GM13976 (cell line): ENCODE data around the gene SHISAL1.
"Not testable (repeated sequence)": the region's sequence is repeated elsewhere in the genome, so short reads cannot be mapped to it uniquely, and the experiment has no call there.

Experiments used
- DNase-seq: peaks from one replicate; pipeline ENCODE4 v3.0.0; 2012; ENCODE audit warnings: low spot score
- CTCF ChIP-seq: IDR thresholded peaks from 2 replicates; pipeline ENCODE4 v1.5.1; 2012; ENCODE audit warnings: borderline replicate concordance, mild to moderate bottlenecking; ENCODE audit not compliant: insufficient read depth; ENCODE audit errors: extremely low read depth, missing control alignments, control extremely low read depth
- in situ Hi-C: fragments of 300-500 bp; cut with MboI; formaldehyde crosslinking; loops from one replicate; pipeline ENCODE4 v1.12.0; 2022; ENCODE audit warnings: low sequenced_read_pairs, mixed read lengths, inconsistent platforms; ENCODE audit not compliant: unreplicated experiment

Gene SHISAL1

DNA sequence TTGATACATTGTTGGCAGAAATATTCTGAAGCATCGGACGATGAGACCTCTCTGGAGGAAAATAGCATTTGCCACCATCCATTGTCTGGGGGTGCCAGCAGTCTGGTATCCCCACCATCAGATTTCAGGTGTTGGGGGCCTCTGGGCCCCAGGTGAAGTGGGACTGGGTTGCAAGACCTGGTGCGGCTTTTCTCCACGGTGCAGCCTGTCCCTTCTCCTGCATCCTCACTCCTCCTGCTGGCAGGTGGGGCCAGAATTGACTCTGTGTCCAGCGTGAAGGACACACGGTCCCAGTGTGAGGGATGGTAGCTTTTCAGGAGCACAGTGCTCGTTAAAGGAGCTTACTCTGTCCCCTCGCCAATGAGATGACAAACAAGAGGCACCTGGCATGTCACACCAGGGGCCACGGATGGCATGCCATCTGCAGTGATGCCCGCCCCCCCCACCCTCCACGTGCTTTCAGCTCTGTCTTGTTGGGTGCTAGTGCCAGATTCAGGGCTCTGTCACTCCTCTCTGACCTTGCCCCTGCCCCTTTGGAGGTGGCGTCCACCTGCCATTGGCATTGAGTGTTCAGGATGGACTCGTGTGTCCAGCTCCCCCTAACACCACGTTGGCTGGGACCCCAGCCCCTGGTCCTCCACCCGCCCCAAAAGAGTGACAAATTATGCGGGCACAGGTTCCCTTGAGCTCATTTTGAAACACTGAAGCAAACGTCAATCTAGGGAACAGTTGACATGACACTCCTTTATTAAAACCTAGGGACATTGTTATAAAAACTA is 69.6 kb downstream of the SHISAL1 start:
- in situ Hi-C loops, result no loop called here
- no peak for TF ChIP-seq CTCF
- no peak for DNase-seq

GRCh38 chr22:44241121-44241520 is 71.6 kb downstream of the SHISAL1 start:
- in situ Hi-C loops, DNase-seq: not testable (repeated sequence)

DNA sequence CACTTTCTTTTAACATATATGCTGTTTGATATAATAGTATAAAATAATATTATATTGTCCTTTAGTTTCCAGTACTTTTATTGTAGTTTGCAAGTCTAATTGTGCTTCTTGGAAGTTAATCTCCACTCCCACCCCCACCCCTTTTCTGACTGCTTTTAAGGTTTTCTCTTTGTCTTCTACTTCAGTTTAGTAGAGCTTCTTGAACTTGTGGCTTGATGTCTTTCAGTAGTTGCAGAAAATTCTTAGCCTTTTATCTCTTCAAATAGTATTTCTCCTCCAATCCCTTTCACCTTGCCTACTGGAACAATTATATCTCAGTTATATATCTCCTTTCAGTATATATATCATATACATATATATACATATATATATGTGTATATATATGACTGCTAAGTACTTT is 75.5 kb downstream of the SHISAL1 start:
- DNase-seq, result no peak
- TF ChIP-seq CTCF, result no peak
- in situ Hi-C loops, result no loop called here

DNA sequence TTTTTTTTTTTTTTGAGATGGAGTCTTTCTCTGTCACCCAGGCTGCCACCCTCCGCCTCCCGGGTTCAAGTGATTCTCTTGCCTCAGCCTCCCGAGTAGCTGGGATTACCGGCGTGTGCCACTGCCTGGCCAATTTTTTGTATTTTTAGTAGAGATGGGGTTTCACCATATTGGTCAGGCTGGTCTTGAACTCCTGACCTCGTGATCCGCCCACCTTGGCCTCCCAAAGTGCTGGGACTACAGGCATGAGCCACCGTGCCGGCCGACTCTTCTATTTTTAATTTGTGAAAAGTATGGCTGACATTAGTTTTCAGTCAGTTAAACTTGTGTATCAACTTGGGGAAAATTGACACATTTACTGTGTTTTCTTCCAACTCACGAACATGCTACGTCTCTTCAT is 78.4 kb downstream of the SHISAL1 start:
- DNase-seq, in situ Hi-C loops: not testable (repeated sequence)

GRCh38 chr22:44231233-44231632 is 81.5 kb downstream of the SHISAL1 start:
- no peak for TF ChIP-seq CTCF
- in situ Hi-C loops, result no loop called here
- DNase-seq, result no peak

DNA sequence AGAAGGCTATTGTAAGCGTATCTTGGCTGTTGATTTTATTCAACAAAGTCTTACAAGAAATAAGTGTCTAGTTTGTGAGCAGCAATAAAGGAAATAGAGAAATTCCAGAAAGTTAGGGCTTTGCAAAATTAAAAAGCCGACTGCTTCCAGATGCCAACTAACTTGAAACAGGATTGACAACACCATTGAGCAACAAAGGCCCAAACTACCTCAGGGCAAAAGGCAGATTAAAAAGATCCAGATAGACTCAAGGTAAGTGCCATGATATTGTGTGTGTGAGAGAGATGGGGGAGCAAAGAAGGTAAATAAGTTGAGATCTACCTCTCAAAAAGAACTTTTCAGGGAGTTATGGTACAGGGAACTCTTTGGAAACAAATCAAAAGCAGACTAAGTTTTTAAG is 82.9 kb downstream of the SHISAL1 start:
- in situ Hi-C loops, result no loop called here
- DNase-seq, result no peak
- no peak for TF ChIP-seq CTCF

DNA sequence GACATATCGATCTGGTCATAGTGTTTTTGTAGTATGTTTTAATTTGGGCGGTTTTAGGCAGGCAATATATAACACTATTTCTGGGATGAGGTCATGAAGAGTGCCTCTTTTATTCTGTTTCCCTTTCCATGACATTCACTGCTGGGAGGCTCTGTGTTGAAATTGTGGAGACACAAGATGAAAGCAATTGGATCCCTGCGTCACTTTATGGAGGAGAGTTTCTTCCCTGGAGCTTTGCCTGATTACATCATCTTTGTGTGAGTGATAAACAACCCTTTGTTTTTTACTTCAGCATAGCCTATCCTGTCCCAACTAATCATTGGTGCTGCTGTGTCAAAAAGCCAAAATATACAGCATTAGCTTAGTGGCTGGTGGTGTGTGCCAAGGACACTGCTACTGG is 83.4 kb downstream of the SHISAL1 start:
- no peak for DNase-seq
- no peak for TF ChIP-seq CTCF
- in situ Hi-C loops, result no loop called here

- in situ Hi-C loops, result no loop called here
- TF ChIP-seq CTCF, result no peak
- no peak for DNase-seq
Measured at GRCh38 chr22:44225812-44226211, 86.9 kb downstream of the SHISAL1 start.
